CD14-positive monocyte (primary cell): ENCODE results near the gene LEO1. TPM values are rescaled to one million over a fixed set of nuclear protein-coding genes. Genes with fewer than 3 reads are reported as not detected.

ENCODE experiments used
- DNase-seq, 3 donors: peaks; one replicate each; pipeline ENCODE4 v3.0.0-alpha.2; 2011 to 2022
- H2AFZ ChIP-seq: 2 replicates; pipeline ENCODE4 v1.6.0; 2012; ENCODE audit warnings: mild to moderate bottlenecking, low read depth, low read length, inconsistent platforms; ENCODE audit not compliant: insufficient read depth, poor library complexity, severe bottlenecking
- H3K27ac ChIP-seq, 2 donors: 1 replicate in 1 of 2; 2 replicates in 1 of 2; pipeline ENCODE4 v1.5.1; 2012 to 2013; ENCODE audit warnings: low read length in 2 of 2, control low read depth in 1 of 2, inconsistent platforms in 1 of 2, low read depth in 1 of 2, mild to moderate bottlenecking in 1 of 2
- H3K27me3 ChIP-seq, 2 donors: one replicate each; pipeline versions ENCODE4 v1.6.0 to v1.6.1; 2011 to 2013; ENCODE audit warnings: low read length in 2 of 2; ENCODE audit not compliant: control insufficient read depth in 2 of 2, insufficient read depth in 2 of 2
- H3K36me3 ChIP-seq, 2 donors: replicated peaks in 1 of 2; 1 replicate in 1 of 2; 2 replicates in 1 of 2; pipeline versions ENCODE4 v1.5.1 to v1.6.1; 2012 to 2013; ENCODE audit warnings: low read length in 2 of 2, control low read depth in 1 of 2, inconsistent platforms in 1 of 2, mild to moderate bottlenecking in 1 of 2; ENCODE audit not compliant: insufficient read depth in 2 of 2, control insufficient read depth in 1 of 2
- H3K4me1 ChIP-seq, 2 donors: 1 replicate in 1 of 2; 2 replicates in 1 of 2; pipeline versions ENCODE4 v1.5.1 to v1.6.1; 2012 to 2013; ENCODE audit warnings: low read length in 2 of 2, control low read depth in 1 of 2, inconsistent platforms in 1 of 2, mild to moderate bottlenecking in 1 of 2, moderate library complexity in 1 of 2; ENCODE audit not compliant: insufficient read depth in 2 of 2, control insufficient read depth in 1 of 2
- H3K4me2 ChIP-seq: replicated peaks from 2 replicates; pipeline ENCODE3; 2012; ENCODE audit warnings: low read length, moderate library complexity, mild to moderate bottlenecking; ENCODE audit not compliant: poor library complexity, severe bottlenecking; ENCODE audit errors: extremely low read depth
- H3K4me3 ChIP-seq, 3 experiments: fragments of 200-600 bp in 1 of 3; sonication (generic) in 1 of 3; replicated peaks in 1 of 3; 1 replicate in 2 of 3; 2 replicates in 1 of 3; pipeline ENCODE4 v1.5.1; 2011 to 2013; ENCODE audit warnings: low read length in 3 of 3, mild to moderate bottlenecking in 3 of 3, control low read depth in 2 of 3, low read depth in 2 of 3, inconsistent platforms in 1 of 3, moderate library complexity in 1 of 3
- H3K79me2 ChIP-seq: 2 replicates; pipeline ENCODE4 v1.6.0; 2012; ENCODE audit warnings: mild to moderate bottlenecking, control low read depth, inconsistent platforms, low read length, moderate library complexity; ENCODE audit not compliant: insufficient read depth
- H3K9ac ChIP-seq: 2 replicates; pipeline ENCODE4 v1.6.0; 2017; ENCODE audit warnings: low read length, mild to moderate bottlenecking; ENCODE audit not compliant: insufficient read depth, poor library complexity, severe bottlenecking
- H3K9me3 ChIP-seq, 2 donors: replicated peaks in 1 of 2; 1 replicate in 1 of 2; 2 replicates in 1 of 2; pipeline versions ENCODE4 v1.5.1 to v1.6.1; 2012 to 2013; ENCODE audit warnings: low read length in 2 of 2, control low read depth in 1 of 2; ENCODE audit not compliant: control insufficient read depth in 1 of 2, insufficient read depth in 1 of 2
- H4K20me1 ChIP-seq: 2 replicates; pipeline ENCODE4 v1.6.0; 2012; ENCODE audit warnings: mild to moderate bottlenecking, low read length, control low read depth, moderate library complexity; ENCODE audit not compliant: insufficient read depth
- H3K27ac Mint-ChIP-seq, 7 donors: one replicate each; pipeline ENCODE4 v1.8.0; 2020; ENCODE audit warnings: mild to moderate bottlenecking in 7 of 7, mixed read lengths in 7 of 7, moderate library complexity in 6 of 7, inconsistent platforms in 2 of 7
- H3K27me3 Mint-ChIP-seq, 3 donors: one replicate each; pipeline ENCODE4 v1.8.0; 2021 to 2022; ENCODE audit warnings: low read depth in 3 of 3, mild to moderate bottlenecking in 3 of 3, mixed read lengths in 3 of 3, moderate library complexity in 3 of 3, inconsistent platforms in 1 of 3
- H3K36me3 Mint-ChIP-seq, 2 donors: one replicate each; pipeline ENCODE4 v1.8.0; 2020; ENCODE audit warnings: mixed read lengths in 2 of 2, inconsistent platforms in 1 of 2, mild to moderate bottlenecking in 1 of 2
- H3K4me1 Mint-ChIP-seq: one replicate; pipeline ENCODE4 v1.8.0; 2020; ENCODE audit warnings: mild to moderate bottlenecking, mixed read lengths
- H3K4me3 Mint-ChIP-seq, 2 donors: one replicate each; pipeline ENCODE4 v1.8.0; 2020; ENCODE audit warnings: mild to moderate bottlenecking in 2 of 2, mixed read lengths in 2 of 2, moderate library complexity in 1 of 2
- H3K9me3 Mint-ChIP-seq, 7 donors: one replicate each; pipeline ENCODE4 v1.8.0; 2020 to 2022; ENCODE audit warnings: mixed read lengths in 7 of 7, mild to moderate bottlenecking in 6 of 7, moderate library complexity in 6 of 7, inconsistent platforms in 2 of 7
- WGBS: methylation state at CpG from one replicate; pipeline ENCODE4 v1.1.5; 2013; ENCODE audit warnings: missing lambda C conversion rate; ENCODE audit not compliant: insufficient coverage; 5-methylcytosine and 5-hydroxymethylcytosine counted together
- intact Hi-C, 2 donors: fragments of 100-400 bp; cut with micrococcal nuclease; formaldehyde crosslinking; loops; one replicate each; pipeline versions ENCODE4 v1.15.0 to v1.15.1; 2023
- polyA plus RNA-seq, 3 donors: library from polyadenylated mRNA; depleted of rRNA in 1 of 3; unstranded in 2 of 3; stranded (reverse) in 1 of 3; fragments of 300-500 nt in 2 of 3; fragments of >200 nt in 1 of 3; fragmentation: Illumina TruSeq in 2 of 3; gene quantifications; 1 replicate in 2 of 3; 2 replicates in 1 of 3; pipeline ENCODE4 v1.2.3, GENCODE V29; 2012 to 2021
- TF ChIP-seq, protein P1 (sequence below): fragments of 200-600 bp; IDR thresholded peaks from one replicate; pipeline ENCODE4 v1.8.0; 2022; ENCODE audit warnings: antibody characterized with exemption, mild to moderate bottlenecking

The LEO1 gene
- polyA plus RNA-seq, 3 donors, result 1.4 to 9.3 (median 4.7) TPM

DNA sequence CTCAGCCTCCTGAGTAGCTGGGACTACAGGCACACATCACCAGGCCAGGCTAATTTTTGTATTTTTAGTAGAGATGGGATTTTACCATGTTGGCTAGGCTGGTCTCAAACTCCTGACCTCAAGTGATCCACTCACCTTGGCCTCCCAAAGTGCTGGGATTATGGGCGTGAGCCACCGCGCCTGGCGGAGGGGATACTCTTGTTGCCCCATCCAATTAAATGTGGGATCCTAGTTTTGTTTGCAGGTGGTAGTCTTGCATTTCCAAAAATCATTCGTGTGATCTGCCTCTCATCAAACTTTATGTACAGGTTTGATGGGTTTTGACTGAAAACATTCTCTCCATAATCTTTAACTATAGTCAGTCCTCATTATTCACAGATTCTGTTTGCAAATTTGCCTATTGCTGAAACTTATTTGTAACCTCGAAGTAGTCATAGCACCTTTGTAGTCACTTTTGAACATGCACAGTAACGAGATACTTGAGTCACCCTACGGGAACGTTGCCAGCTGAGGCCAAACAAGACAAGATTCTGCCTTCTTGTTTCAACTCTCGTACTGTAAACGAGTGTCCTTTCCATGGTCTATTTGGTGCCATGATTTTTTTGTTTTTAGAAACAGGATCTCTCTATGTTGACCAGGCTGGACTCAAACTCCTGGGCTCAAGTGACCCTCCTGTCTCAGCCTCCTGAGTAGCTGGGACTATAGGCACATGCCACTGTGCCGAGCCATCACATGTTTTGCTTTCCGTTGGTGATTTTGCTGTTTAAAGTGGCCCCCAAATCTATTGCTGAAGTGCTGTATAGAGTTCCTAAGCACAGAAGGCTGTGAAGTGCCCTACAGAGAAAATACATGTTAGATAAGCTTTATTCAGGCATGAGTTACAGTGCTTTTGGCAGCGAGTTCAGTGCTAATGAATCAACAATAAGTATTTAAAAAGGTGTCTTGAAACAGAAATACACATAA lies 39.3 kb upstream of the LEO1 start:
- 93% methylated on average over 4 of the region's 14 CpGs for WGBS
- H3K9ac ChIP-seq, result no peak overlapping the region
- intact Hi-C loops, result loop anchor here in 1 of 2 donors (5.0 to 10.0 kb wide), 2 partner anchors 39 to 386 kb away; partner anchors contain the start of genes DMXL2 and LEO1
- H3K4me3 Mint-ChIP-seq, result no peak overlapping the region
- no peak overlapping the region for H3K27ac Mint-ChIP-seq
- H3K4me1 ChIP-seq, result peaks cover 47 to 62% of the 10 kb centered on the region in 2 donors
- peaks cover 0 to 4% (median 0%) of the 10 kb centered on the region in 3 donors for H3K27me3 Mint-ChIP-seq
- H3K4me1 Mint-ChIP-seq, result peaks cover 46% of the 10 kb centered on the region
- no peaks in the 10 kb centered on the region for H4K20me1 ChIP-seq
- H3K4me3 ChIP-seq, result no peak overlapping the region
- H3K4me2 ChIP-seq, result no peak overlapping the region
- no peak overlapping the region for H2AFZ ChIP-seq
- H3K27ac ChIP-seq, result no peak overlapping the region
- H3K36me3 ChIP-seq, result no peaks in the 10 kb centered on the region
- no peaks in the 10 kb centered on the region for H3K9me3 ChIP-seq
- peaks cover 0 to 2% (median 0%) of the 10 kb centered on the region in 7 donors for H3K9me3 Mint-ChIP-seq
- H3K36me3 Mint-ChIP-seq, result no peaks in the 10 kb centered on the region
- TF ChIP-seq, protein P1, sequence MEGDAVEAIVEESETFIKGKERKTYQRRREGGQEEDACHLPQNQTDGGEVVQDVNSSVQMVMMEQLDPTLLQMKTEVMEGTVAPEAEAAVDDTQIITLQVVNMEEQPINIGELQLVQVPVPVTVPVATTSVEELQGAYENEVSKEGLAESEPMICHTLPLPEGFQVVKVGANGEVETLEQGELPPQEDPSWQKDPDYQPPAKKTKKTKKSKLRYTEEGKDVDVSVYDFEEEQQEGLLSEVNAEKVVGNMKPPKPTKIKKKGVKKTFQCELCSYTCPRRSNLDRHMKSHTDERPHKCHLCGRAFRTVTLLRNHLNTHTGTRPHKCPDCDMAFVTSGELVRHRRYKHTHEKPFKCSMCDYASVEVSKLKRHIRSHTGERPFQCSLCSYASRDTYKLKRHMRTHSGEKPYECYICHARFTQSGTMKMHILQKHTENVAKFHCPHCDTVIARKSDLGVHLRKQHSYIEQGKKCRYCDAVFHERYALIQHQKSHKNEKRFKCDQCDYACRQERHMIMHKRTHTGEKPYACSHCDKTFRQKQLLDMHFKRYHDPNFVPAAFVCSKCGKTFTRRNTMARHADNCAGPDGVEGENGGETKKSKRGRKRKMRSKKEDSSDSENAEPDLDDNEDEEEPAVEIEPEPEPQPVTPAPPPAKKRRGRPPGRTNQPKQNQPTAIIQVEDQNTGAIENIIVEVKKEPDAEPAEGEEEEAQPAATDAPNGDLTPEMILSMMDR, result no peak
- DNase-seq, result peak in 1 of 3 donors; percentile 28
- H3K79me2 ChIP-seq, result no peaks in the 10 kb centered on the region
- no peaks in the 10 kb centered on the region for H3K27me3 ChIP-seq

DNA sequence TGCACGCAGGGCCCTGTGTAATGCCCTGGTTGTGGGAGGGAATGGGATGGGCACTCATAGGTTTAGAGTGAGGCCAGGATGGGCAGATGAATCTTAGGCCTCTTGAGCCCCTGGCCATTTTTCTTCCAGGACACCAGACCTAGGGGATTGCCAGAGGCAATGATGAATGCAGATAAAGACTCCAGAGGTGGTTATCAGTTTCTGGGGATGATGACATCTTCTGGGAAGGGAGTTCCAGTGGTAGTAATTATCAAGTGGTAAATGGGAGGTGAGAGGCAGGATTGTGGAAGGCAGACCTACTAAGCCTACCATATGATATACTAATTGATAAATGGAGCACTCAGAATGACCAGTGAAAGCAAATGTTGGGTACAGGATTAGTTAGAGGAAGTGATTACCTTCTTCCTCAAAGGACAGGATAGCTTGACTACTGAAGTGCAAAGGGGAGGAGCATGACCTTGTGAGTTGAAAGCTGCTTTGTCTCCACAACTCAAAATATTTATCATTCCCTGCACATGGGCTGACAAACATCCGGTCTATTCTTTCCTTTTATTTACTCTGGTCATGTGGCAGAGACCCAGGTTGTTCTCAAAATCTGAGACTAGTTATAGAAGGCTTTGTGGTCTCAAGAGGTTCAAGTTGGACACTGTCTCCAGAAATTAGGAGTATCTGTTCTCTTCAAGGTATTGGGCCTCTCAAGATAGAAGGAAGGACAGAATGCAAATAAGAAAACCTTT lies 37.3 kb upstream of the LEO1 start:
- TF ChIP-seq, protein P1, result no peak
- Histone ChIP-seq H3K79me2 (no peaks in the 10 kb centered on the region), H3K9me3 (no peaks in the 10 kb centered on the region), H3K4me2 (no peak overlapping the region), H2AFZ (no peak overlapping the region), H3K27me3 (no peaks in the 10 kb centered on the region), H3K4me3 (no peak overlapping the region), H3K36me3 (no peaks in the 10 kb centered on the region), H3K4me1 (peaks cover 26 to 41% of the 10 kb centered on the region in 2 donors), H4K20me1 (no peaks in the 10 kb centered on the region), H3K27ac (no peak overlapping the region), H3K9ac (no peak overlapping the region)
- H3K9me3 Mint-ChIP-seq, result peaks cover 0 to 2% (median 0%) of the 10 kb centered on the region in 7 donors
- no peaks in the 10 kb centered on the region for H3K36me3 Mint-ChIP-seq
- peak in 2 of 3 donors; percentile 29 to 35 for DNase-seq
- H3K27me3 Mint-ChIP-seq, result peaks cover 0 to 2% (median 1%) of the 10 kb centered on the region in 3 donors
- H3K4me1 Mint-ChIP-seq, result peaks cover 33% of the 10 kb centered on the region
- intact Hi-C loops, result no loop called here
- H3K27ac Mint-ChIP-seq, result peak overlapping the region in 2 of 7 donors; percentile 32 to 35
- no peak overlapping the region for H3K4me3 Mint-ChIP-seq
- 100% methylated on average over 1 of the region's 2 CpGs for WGBS
